ENCODE measurements around the gene CDC42BPA.

The CDC42BPA gene

DNA sequence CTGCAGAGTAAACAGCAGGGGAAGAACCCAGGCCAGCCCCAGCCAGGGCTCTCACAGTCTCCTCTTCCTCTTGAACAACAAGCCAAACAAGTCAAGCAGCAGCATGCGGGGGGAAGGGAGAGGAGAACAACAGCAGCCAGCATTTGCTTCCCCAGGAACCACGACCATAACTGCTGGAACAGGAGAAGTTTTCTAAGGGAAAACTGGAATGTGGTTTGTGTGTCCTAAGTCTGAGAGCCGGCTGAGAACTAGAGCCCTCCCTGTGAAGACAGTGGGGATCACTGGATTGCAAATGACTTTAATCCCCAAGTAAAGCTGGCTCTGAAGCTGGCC lies 330.0 kb downstream of the CDC42BPA start:
- no peak for TF ChIP-seq CTCF (conservative IDR thresholded peaks at IDR 0.05)

DNA sequence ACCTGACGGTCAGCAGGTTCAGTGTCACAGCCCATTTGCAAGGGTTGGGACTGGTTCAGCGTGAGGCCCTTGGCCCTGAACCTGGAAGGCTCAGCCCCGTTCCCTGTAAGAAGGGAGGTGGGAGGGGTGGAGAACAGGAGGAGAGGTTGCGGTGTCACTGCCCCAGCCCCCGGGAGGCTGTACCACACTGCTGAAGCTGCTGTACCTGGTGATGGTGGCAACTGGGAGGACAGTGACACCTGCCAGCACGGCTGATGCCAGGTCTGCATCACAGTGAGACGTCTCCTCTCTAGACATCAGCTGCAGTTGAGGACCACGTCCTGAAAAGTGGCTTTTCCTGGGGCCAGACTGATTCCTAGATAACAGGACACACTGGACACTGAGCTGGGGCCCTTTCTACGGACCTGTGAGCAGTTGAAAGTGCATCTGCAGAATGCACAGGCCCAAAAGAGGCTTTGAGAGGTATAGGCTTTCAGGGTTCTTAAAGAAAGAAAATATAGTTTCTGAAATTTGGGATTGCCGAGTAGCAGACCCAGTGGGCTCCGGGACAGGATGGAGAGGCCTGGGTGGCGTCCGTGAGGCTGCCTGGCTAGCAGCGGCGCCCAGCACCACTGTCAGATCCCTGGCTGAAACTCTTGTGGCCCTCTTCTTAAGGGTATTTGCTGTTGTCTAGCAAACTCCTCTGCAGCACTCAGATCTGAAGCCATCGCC lies 330.5 kb downstream of the CDC42BPA start:
- TF ChIP-seq CTCF (conservative IDR thresholded peaks at IDR 0.05), result no peak
- H3K27ac ChIP-seq, result peak overlapping the region; percentile 64

More for the DNA sequence above, 330.0 kb downstream of the CDC42BPA start:
- peak overlapping the region; percentile 64 for H3K27ac ChIP-seq

- no peak for TF ChIP-seq CTCF (conservative IDR thresholded peaks at IDR 0.05)
- H3K27ac ChIP-seq, result peak overlapping the region; percentile 64
Observed at GRCh38 chr1:226987179-226987536, 331.1 kb downstream of the CDC42BPA start.

DNA sequence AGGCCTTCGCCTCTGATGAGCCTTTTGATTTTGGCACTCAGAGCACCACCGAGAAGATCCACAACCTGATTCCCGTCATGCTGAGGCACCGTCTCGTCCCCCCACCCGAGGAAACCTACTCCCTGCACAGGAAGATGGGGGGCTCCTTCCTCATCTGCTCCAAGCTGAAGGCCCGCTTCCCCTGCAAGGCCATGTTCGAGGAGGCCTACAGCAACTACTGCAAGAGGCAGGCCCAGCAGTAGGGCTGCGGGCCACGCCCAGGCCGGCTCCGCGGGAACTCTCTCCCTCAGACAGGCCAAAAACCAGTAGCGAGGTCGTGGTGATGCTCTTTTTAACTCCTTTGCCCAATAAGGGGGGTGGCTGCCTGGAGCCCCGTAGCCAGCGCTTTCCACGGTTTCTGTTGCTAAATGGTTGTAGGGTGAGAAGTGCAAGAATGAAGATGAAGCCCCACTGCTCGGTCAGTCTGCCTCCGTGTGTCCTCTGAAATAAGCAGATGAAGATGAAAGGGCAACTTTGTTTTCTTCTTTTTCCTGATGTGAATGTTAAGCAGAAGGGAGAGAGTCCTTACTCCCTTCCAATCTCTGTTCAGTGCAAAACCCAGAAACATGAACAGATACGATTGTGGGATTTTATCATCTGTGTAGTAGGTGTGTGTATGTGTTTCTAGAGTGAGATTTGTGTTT lies 331.7 kb downstream of the CDC42BPA start:
- no peak for TF ChIP-seq CTCF (conservative IDR thresholded peaks at IDR 0.05)
- peak overlapping the region; percentile 64 for H3K27ac ChIP-seq

- peak overlapping the region; percentile 64; the same call in 1 of the 2 replicates for H3K27ac ChIP-seq
- no peak for TF ChIP-seq CTCF (conservative IDR thresholded peaks at IDR 0.05)
Observed at GRCh38 chr1:226985839-226986463, 332.3 kb downstream of the CDC42BPA start.

DNA sequence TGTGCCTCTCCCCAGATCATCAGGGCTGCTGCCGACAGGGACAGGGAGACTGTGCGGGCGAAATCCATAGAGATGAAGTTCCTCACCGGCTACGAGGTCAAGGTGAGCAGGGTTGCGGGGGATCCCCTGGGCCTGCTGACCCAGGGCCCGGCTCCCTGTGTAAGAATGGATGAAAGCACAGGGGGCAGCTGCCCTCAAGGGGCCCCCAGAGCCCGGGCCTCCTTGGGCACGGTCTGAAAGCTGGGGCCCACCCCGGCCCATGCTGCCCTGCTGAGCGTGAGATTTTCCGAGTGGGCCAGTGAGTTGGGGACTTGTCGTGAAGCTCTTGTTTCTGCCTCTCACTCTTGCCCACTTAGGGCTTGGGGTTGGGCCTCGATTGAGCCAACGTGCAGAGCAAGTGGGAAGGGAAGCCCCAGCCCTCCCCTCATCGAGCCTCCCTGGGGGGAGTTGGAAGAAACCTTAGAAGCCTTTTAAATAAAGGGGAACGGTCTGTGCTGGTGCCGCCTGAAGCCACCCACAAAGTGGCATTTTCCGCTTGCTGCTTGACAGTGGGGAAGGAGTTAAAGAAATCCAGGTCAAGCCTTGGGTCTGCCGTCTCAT lies 333.0 kb downstream of the CDC42BPA start:
- no peak for TF ChIP-seq CTCF (conservative IDR thresholded peaks at IDR 0.05)
- no peak overlapping the region for H3K27ac ChIP-seq

DNA sequence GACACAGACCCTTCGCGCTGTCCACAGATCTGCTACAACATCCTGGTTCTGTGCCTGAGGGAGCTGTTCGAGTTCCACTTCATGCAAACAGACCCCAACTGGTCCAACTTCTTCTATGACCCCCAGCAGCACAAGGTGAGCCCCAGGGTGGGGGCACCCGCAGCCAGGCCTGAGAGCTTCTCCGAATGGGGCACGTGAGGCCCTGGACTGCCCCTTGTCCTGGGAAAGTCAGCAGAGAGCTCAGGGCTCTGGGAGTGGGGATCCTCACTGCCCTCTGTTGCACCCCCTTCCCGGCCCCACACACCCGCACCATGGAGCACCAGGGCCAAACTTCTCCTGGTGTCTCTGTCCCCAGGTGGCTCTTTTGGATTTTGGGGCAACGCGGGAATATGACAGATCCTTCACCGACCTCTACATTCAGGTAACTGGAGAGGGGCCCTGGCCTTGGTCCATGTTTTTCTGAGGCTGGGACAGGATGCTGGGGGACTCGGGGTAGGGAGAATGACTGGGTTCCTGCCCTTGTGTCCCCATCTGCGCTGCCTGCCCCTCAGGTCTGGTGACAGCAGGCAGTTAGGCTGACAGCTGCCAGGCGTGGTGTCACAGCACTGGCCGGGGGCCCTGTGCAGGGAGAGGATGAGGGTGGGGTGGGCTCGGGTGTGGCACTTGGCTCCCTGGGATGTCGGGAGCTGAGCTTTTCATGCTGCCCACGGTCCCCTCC lies 333.6 kb downstream of the CDC42BPA start:
- no peak for TF ChIP-seq CTCF (conservative IDR thresholded peaks at IDR 0.05)
- H3K27ac ChIP-seq, result no peak overlapping the region

Data from VCaP (cell line).